ENCODE measurements around the gene TFAM. TPM values are rescaled to one million over a fixed set of nuclear protein-coding genes. Genes with fewer than 3 reads are reported as not detected.

The TFAM gene
- total RNA-seq, 1 experiment from 2014 or later: 57.6 TPM

- 0 out of 2 replicates have a peak, but pooled peaks have one; percentile 13 for TF ChIP-seq SRF (IDR thresholded peaks at IDR 0.05; ENCODE audit: low read depth)
- TF ChIP-seq ZBTB33 (IDR thresholded peaks at IDR 0.05; ENCODE audit: extremely low read depth, insufficient replicate concordance, low read length): no peak
Observed at GRCh38 chr10:58436071-58436470, 50.9 kb downstream of the TFAM start (continued).

- H3K4me1 ChIP-seq (ENCODE audit: control insufficient read depth in 1 of 2, insufficient read depth in 2 of 2, low read length in 2 of 2): peaks cover 22 to 23% of the 10 kb centered on the region in 2 experiments; a peak in 3 of 4 replicates
- intact Hi-C loops (cut with micrococcal nuclease): no loop called here
- no peaks in the 10 kb centered on the region for H3K9me2 ChIP-seq (ENCODE audit: insufficient read depth)
- H3K27me3 ChIP-seq (ENCODE audit: insufficient read depth, low read length): no peaks in the 10 kb centered on the region
- POLR2A ChIA-PET: no interaction called here
- no peak overlapping the region for H3K4me2 ChIP-seq (ENCODE audit: low read length)
- H3K79me2 ChIP-seq (ENCODE audit: insufficient read depth, low read length): no peaks in the 10 kb centered on the region
- DNase-seq (ENCODE audit: low read depth, low spot score) (no peak), ATAC-seq (no peak)
- H3K9me3 ChIP-seq (ENCODE audit: control insufficient read depth in 1 of 2, insufficient read depth in 1 of 2, low read depth in 1 of 2, low read length in 2 of 2): no peaks in the 10 kb centered on the region
- BruUV-seq (replicated peaks): no TSS peak
- RAD21 ChIA-PET (ENCODE audit: low non-redundant PET in 1 of 2, low total read pairs in 2 of 2, uncharacterized antibody in 2 of 2, unreplicated experiment in 2 of 2): no interaction called here
- no peak overlapping the region for H2AFZ ChIP-seq (ENCODE audit: low read depth, low read length, poor library complexity, severe bottlenecking)
- TF ChIP-seq POLR2AphosphoS5 (IDR thresholded peaks at IDR 0.05; ENCODE audit: low read depth, low read length) (no peak), SP1 (IDR thresholded peaks at IDR 0.05; ENCODE audit: low read depth) (no peak), SRF (IDR thresholded peaks at IDR 0.05; ENCODE audit: low read depth) (no peak), CBX3 (IDR thresholded peaks at IDR 0.05; ENCODE audit: low read depth) (no peak), TCF7L2 (IDR thresholded peaks at IDR 0.05; ENCODE audit: borderline replicate concordance, extremely low read depth, insufficient read depth, insufficient read length) (no peak), CTCF (IDR thresholded peaks at IDR 0.05 in 2 of 3, conservative IDR thresholded peaks at IDR 0.05 in 1 of 3; ENCODE audit: borderline replicate concordance in 1 of 3, insufficient read depth in 1 of 3, low read depth in 2 of 3, low read length in 2 of 3) (no peak), ATF3 (IDR thresholded peaks at IDR 0.05) (no peak), MAX (IDR thresholded peaks at IDR 0.05) (no peak), EZH2 (IDR thresholded peaks at IDR 0.05) (no peak), ELF1 (IDR thresholded peaks at IDR 0.05; ENCODE audit: borderline replicate concordance, low read depth) (no peak), YY1 (IDR thresholded peaks at IDR 0.05; ENCODE audit: extremely low read depth, insufficient replicate concordance, low read depth, low read length) (no peak), ZBTB33 (IDR thresholded peaks at IDR 0.05; ENCODE audit: extremely low read depth, insufficient replicate concordance, low read length) (no peak), EGR1 (IDR thresholded peaks at IDR 0.05; ENCODE audit: low read depth) (no peak), CEBPB (IDR thresholded peaks at IDR 0.05; ENCODE audit: low read depth) (no peak), RAD21 (IDR thresholded peaks at IDR 0.05; ENCODE audit: low read depth) (no peak), SIN3A (IDR thresholded peaks at IDR 0.05; ENCODE audit: low read depth) (no peak)
- no peaks in the 10 kb centered on the region for H3K36me3 ChIP-seq (ENCODE audit: control insufficient read depth in 1 of 2, insufficient read depth in 2 of 2, low read length in 2 of 2)
- H3K27ac ChIP-seq (ENCODE audit: low read depth, low read length): no peak overlapping the region
- no peak overlapping the region for H3K9ac ChIP-seq (ENCODE audit: low read length)
- no peak overlapping the region for H3K4me3 ChIP-seq (replicated peaks in 1 of 2; ENCODE audit: low read depth in 1 of 2, low read length in 2 of 2)
- CTCF ChIA-PET: no interaction called here
- H4K20me1 ChIP-seq (ENCODE audit: insufficient read depth): no peaks in the 10 kb centered on the region
Observed at GRCh38 chr10:58438340-58438871, 53.2 kb downstream of the TFAM start.

All from HCT116 (cell line).